Aorta (tissue), 5 donors: Measurements from ENCODE around the gene FZR1. TPM values are rescaled to one million over a fixed set of nuclear protein-coding genes. Genes with fewer than 3 reads are reported as not detected.
"Not testable (repeated sequence)": the region's sequence is repeated elsewhere in the genome, so short reads cannot be mapped to it uniquely, and the experiment has no call there.

ENCODE experiments used
- ATAC-seq: fragments of 200-7000 bp; cut with Tn5 transposase; one replicate; pipeline ENCODE4 v1.9.1; 2022; ENCODE audit warnings: moderate library complexity; ENCODE audit not compliant: low FRiP score
- DNase-seq, 2 donors: peaks; one replicate each; pipeline ENCODE4 v3.0.0-alpha.2; 2020
- H3K27ac ChIP-seq, 2 donors: one replicate each; pipeline ENCODE4 v1.5.1; 2013; ENCODE audit warnings: low read length in 2 of 2, mild to moderate bottlenecking in 2 of 2, moderate library complexity in 2 of 2, control low read depth in 1 of 2, inconsistent platforms in 1 of 2, low read depth in 1 of 2
- H3K27me3 ChIP-seq, 2 donors: one replicate each; pipeline ENCODE4 v1.6.1; 2013; ENCODE audit warnings: control low read depth in 1 of 2, low read length in 1 of 2, mild to moderate bottlenecking in 1 of 2, moderate library complexity in 1 of 2; ENCODE audit not compliant: insufficient read depth in 2 of 2, control insufficient read depth in 1 of 2
- H3K36me3 ChIP-seq, 2 donors: one replicate each; pipeline ENCODE4 v1.6.1; 2013; ENCODE audit warnings: control low read depth in 1 of 2, low read length in 1 of 2, mild to moderate bottlenecking in 1 of 2; ENCODE audit not compliant: insufficient read depth in 2 of 2, control insufficient read depth in 1 of 2
- H3K4me1 ChIP-seq, 2 donors: one replicate each; pipeline ENCODE4 v1.6.1; 2013; ENCODE audit warnings: low read length in 2 of 2, control low read depth in 1 of 2, mild to moderate bottlenecking in 1 of 2, moderate library complexity in 1 of 2; ENCODE audit not compliant: insufficient read depth in 2 of 2, control insufficient read depth in 1 of 2
- H3K4me3 ChIP-seq, 2 donors: one replicate each; pipeline ENCODE4 v1.5.1; 2013; ENCODE audit warnings: low read length in 2 of 2, control low read depth in 1 of 2, mild to moderate bottlenecking in 1 of 2
- H3K9me3 ChIP-seq: one replicate; pipeline ENCODE4 v1.6.1; 2013; ENCODE audit warnings: mild to moderate bottlenecking, low read length; ENCODE audit not compliant: control insufficient read depth
- WGBS, 2 donors: extraction: QIAGEN DNeasy Blood & Tissue Kit; methylation state at CpG; one replicate each; pipeline ENCODE4 v1.1.7; 2013; 5-methylcytosine and 5-hydroxymethylcytosine counted together
- intact Hi-C, 2 donors: fragments of 100-400 bp; cut with DNase I; formaldehyde crosslinking; loops; one replicate each; pipeline versions ENCODE4 v1.14.2 to v1.15.0; 2022
- polyA plus RNA-seq, 2 donors: library from polyadenylated mRNA; stranded (reverse); fragments of 200-250 nt; gene quantifications; one replicate each; pipeline ENCODE4 v1.2.3, GENCODE V29; 2013
- total RNA-seq, 2 donors: library from RNA; stranded (reverse); fragmentation: NEBNext Ultra II Directional; extraction: Animal tissue kit (Norgen Biotek cat#: 25700); gene quantifications; one replicate each; pipeline ENCODE4 v1.2.1, GENCODE V29; 2021
- donor health status: healthy with polysubstance abuse.
- donor health status: Bipolar disorder and iron deficiency.
- donor health status: DM: no; HTN: no; CAD: no.
- donor health status: DM: no; HTN: no; CAD: no.
- donor health status: DM: yes; HTN: yes; CAD: no.

Gene FZR1
- total and polyA plus RNA-seq, 4 donors, result 8.0 to 42.0 (median 29.4) TPM

GRCh38 chr19:3557461-3558248 lies 51.5 kb downstream of the FZR1 start, which contains the start of gene MFSD12:
Gene MFSD12 (minus strand): TSS chr19:3557586. CDS start chr19:3557403, 183 bp downstream.
- H3K27me3 ChIP-seq, result no peaks in the 10 kb centered on the region
- H3K4me1 ChIP-seq, result no peaks in the 10 kb centered on the region
- no peaks in the 10 kb centered on the region for H3K36me3 ChIP-seq
- H3K4me3 ChIP-seq, result peak within 1 kb of the TSS; percentile 83 to 91
- H3K9me3 ChIP-seq, result no peaks in the 10 kb centered on the region
- intact Hi-C loops, result loop anchor here in 1 of 2 donors (1.0 kb wide), 1 partner anchor 15 kb away; the partner anchor contains the start of gene HMG20B
- ATAC-seq (peak; percentile 99), DNase-seq (peak; percentile 97 to 98)
- 1% methylated on average over 49 to 81 of the region's 81 CpGs for WGBS, 2 donors
- no peak within 1 kb of the TSS for H3K27ac ChIP-seq

GRCh38 chr19:3563709-3564524 lies 57.8 kb downstream of the FZR1 start:
- Histone ChIP-seq H3K27me3 (no peaks in the 10 kb centered on the region), H3K27ac (no peak overlapping the region), H3K36me3 (no peaks in the 10 kb centered on the region), H3K9me3 (no peaks in the 10 kb centered on the region), H3K4me1 (no peaks in the 10 kb centered on the region), H3K4me3 (no peak overlapping the region)
- no peak for DNase-seq
- no peak for ATAC-seq
- 82 to 89% methylated on average over 17 of the region's 17 CpGs for WGBS, 2 donors
- intact Hi-C loops, result no loop called here

- ATAC-seq, result no peak
- H3K4me1 ChIP-seq, result no peaks in the 10 kb centered on the region
- 73 to 85% methylated on average over 19 of the region's 19 CpGs for WGBS, 2 donors
- DNase-seq, result no peak
- no peaks in the 10 kb centered on the region for H3K27me3 ChIP-seq
- intact Hi-C loops, result no loop called here
- no peak overlapping the region for H3K27ac ChIP-seq
- H3K36me3 ChIP-seq, result no peaks in the 10 kb centered on the region
- no peak overlapping the region for H3K4me3 ChIP-seq
- no peaks in the 10 kb centered on the region for H3K9me3 ChIP-seq
These were observed 59.0 kb downstream of the FZR1 start for GRCh38 chr19:3565139-3565538.

GRCh38 chr19:3570042-3570441 lies 63.9 kb downstream of the FZR1 start:
- H3K4me1 ChIP-seq, H3K36me3 ChIP-seq, H3K27me3 ChIP-seq, ATAC-seq, DNase-seq, H3K4me3 ChIP-seq, H3K27ac ChIP-seq, H3K9me3 ChIP-seq: not testable (repeated sequence)
- WGBS, 2 donors, result 82 to 83% methylated on average over 11 of the region's 11 CpGs
- intact Hi-C loops, result loop anchor here in 1 of 2 donors (5.0 kb wide), 1 partner anchor 37 kb away; the partner anchor contains the start of gene TBXA2R

GRCh38 chr19:3570606-3571011 lies 64.5 kb downstream of the FZR1 start:
- intact Hi-C loops, result loop anchor here in 1 of 2 donors (5.0 kb wide), 1 partner anchor 37 kb away; the partner anchor contains the start of gene TBXA2R
- H3K36me3 ChIP-seq, result no peaks in the 10 kb centered on the region
- H3K4me1 ChIP-seq, result no peaks in the 10 kb centered on the region

GRCh38 chr19:3572132-3572854 lies 66.2 kb downstream of the FZR1 start:
- DNase-seq (peak; percentile 100), ATAC-seq (peak; percentile 98)
- Histone ChIP-seq H3K36me3 (no peaks in the 10 kb centered on the region), H3K9me3 (no peaks in the 10 kb centered on the region), H3K27ac (no peak overlapping the region), H3K27me3 (no peaks in the 10 kb centered on the region), H3K4me1 (no peaks in the 10 kb centered on the region), H3K4me3 (peak overlapping the region in 1 of 2 donors; percentile 19)
- intact Hi-C loops, result loop anchor here in 1 of 2 donors (1.0 to 5.0 kb wide), 2 partner anchors 15 to 35 kb away; partner anchors contain the start of genes MFSD12 and TBXA2R
- WGBS, 2 donors, result 1 to 2% methylated on average over 45 to 48 of the region's 48 CpGs

More at GRCh38 chr19:3570606-3571011, 64.5 kb downstream of the FZR1 start:
- 80 to 86% methylated on average over 7 of the region's 7 CpGs for WGBS, 2 donors
- H3K9me3 ChIP-seq, result no peaks in the 10 kb centered on the region
- H3K4me3 ChIP-seq, result no peak overlapping the region
- ATAC-seq, result no peak
- DNase-seq, result no peak
- H3K27me3 ChIP-seq, result no peaks in the 10 kb centered on the region
- no peak overlapping the region for H3K27ac ChIP-seq

GRCh38 chr19:3572855-3573161 lies 66.7 kb downstream of the FZR1 start, which contains the start of gene HMG20B:
Gene HMG20B (plus strand): TSS chr19:3572944. CDS start chr19:3573310, 366 bp downstream.
- WGBS, 2 donors, result 1 to 2% methylated on average over 16 to 30 of the region's 30 CpGs
- no peaks in the 10 kb centered on the region for H3K4me1 ChIP-seq
- no peaks in the 10 kb centered on the region for H3K27me3 ChIP-seq
- DNase-seq, result no peak
- intact Hi-C loops, result loop anchor here in 1 of 2 donors (1.0 to 5.0 kb wide), 2 partner anchors 16 to 34 kb away; partner anchors contain the start of genes MFSD12 and TBXA2R
- H3K9me3 ChIP-seq, result no peaks in the 10 kb centered on the region
- ATAC-seq, result no peak
- H3K36me3 ChIP-seq, result no peaks in the 10 kb centered on the region
- peak within 1 kb of the TSS; percentile 74 to 94 for H3K4me3 ChIP-seq
- peak within 1 kb of the TSS in 1 of 2 donors; percentile 32 for H3K27ac ChIP-seq
